T-helper 1 cell treated with Interleukin-12 subunit alpha and Interleukin-12 subunit beta and Interleukin-4 antibody, amounts not matched to agents 30 μg/mL and 1 μg/mL, for 36 hours (primary cell): ENCODE measurements around the gene CNIH4.
A peak's percentile ranks its signal among the peaks of the same experiment; 100 is the strongest.
"Not testable (repeated sequence)": the region's sequence is repeated elsewhere in the genome, so short reads cannot be mapped to it uniquely, and the experiment has no call there.

Source experiments
- H3K27ac Mint-ChIP-seq: one replicate; pipeline ENCODE4 v1.8.0; 2021; ENCODE audit warnings: mild to moderate bottlenecking, mixed read lengths
- H3K27me3 Mint-ChIP-seq: one replicate; pipeline ENCODE4 v1.8.0; 2021; ENCODE audit warnings: low read depth, mixed read lengths
- H3K36me3 Mint-ChIP-seq: one replicate; pipeline ENCODE4 v1.8.0; 2021; ENCODE audit warnings: low read depth, mixed read lengths
- H3K4me1 Mint-ChIP-seq: one replicate; pipeline ENCODE4 v1.8.0; 2021; ENCODE audit warnings: low read depth, mixed read lengths
- H3K4me3 Mint-ChIP-seq: one replicate; pipeline ENCODE4 v1.8.0; 2021; ENCODE audit warnings: mild to moderate bottlenecking, moderate library complexity, mixed read lengths
- H3K9me3 Mint-ChIP-seq: one replicate; pipeline ENCODE4 v1.8.0; 2021; ENCODE audit warnings: mixed read lengths

CNIH4 gene

DNA sequence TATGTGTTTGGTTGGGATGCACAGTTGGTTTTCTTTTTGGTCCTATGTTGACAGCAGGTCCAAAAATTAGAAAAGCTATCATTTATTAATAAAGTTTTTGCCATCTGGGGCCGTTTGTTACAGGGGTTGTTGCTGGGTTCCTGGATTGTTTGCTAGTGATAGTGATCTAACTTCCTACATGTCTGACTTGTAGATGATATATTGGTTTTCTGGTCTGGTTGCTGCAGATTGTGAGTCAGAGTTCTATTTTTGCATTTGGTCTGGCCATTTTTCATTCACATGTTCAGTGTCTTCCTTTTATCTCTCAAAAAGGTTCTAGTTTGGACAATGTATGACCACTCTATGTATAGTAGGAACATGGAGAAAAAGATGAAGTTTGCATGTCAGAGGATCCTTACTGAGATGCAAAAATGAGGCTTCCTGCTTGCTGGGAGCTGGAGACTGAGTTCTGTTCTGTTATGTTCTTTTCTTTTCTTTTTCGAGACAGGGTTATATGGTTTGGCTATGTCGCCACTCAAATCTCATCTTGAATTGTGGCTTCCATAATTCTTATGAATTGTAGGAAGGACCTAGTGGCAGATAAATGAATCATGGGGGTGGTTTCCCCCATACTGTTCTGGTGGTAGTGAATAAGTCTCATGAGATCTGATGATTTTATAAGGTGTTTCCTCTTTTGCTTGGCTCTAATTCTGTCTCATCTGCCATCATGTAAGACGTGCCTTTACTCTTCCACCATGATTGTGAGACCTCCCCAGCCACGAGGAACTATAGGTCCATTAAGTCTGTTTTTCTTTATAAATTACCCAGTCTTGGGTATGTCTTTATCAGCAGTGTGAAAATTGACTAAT, 22.5 kb upstream of the CNIH4 start:
- Mint-ChIP-seq H3K4me3 (peak overlapping the region; percentile 30), H3K9me3 (no peaks in the 10 kb centered on the region), H3K4me1 (peaks cover 18% of the 10 kb centered on the region), H3K27me3 (no peaks in the 10 kb centered on the region), H3K27ac (peak overlapping the region; percentile 74), H3K36me3 (no peaks in the 10 kb centered on the region)

DNA sequence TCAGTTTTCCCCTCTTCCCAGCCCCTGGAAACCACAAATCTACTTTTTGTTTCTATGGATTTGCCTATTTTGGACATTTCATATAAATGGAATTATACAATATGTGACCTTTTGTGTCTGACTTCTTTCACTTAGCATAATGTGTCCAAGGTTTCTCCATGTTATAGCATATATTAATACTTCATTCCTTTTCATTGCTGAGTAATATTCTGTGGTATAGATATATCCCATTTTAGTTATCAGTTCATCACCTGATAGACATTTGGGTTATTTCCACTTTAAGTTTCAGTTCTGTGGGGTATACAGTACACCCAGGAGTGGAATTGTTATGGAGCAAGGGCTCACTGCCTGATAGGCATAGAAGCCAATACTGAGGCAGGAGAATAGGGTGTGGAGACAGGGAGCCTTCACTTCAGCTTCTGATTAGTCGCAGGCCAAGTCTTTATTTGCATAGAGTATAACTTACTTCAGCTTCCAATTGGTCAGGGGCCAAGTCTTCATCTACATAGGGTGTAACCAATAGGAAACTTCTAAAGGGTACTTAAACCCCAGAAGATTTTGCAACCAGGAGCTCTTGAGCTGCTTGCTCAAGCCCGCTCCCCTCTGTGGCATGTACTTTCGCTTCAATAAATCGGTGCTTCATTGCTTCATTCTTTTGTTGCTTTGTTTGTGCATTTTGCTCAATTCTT, 18.4 kb upstream of the CNIH4 start:
- Mint-ChIP-seq H3K27me3 (no peaks in the 10 kb centered on the region), H3K4me1 (peaks cover 16% of the 10 kb centered on the region), H3K9me3 (peaks cover 14% of the 10 kb centered on the region), H3K4me3 (no peak overlapping the region), H3K27ac (no peak overlapping the region), H3K36me3 (peaks cover 8% of the 10 kb centered on the region)

DNA sequence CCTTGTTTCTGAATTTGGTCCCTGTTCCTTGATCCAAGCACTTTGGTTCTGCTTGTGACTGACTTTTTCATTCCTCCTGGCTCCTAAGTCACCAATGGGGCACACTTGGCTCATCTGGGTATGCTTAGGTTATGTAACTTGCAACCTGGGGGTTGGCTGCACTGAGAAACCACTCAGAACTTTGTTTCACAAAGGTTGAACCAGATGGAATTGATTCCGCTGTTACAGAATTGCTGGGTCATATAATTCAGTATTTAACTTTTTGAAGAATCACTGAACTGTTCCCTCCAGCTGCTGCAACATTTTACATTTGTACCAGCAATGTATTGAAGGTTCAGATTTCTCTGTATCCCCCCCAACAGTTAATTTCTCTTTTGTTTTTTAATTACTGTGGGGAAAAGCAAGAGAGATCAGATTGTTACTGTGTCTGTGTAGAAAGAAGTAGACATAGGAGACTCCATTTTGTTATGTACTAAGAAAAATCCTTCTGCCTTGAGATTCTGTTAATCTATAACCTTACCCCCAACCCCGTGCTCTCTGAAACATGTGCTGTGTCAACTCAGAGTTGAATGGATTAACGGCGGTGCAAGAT, 17.1 kb upstream of the CNIH4 start:
- no peak overlapping the region for H3K27ac Mint-ChIP-seq
- peaks cover 26% of the 10 kb centered on the region for H3K9me3 Mint-ChIP-seq
- no peaks in the 10 kb centered on the region for H3K27me3 Mint-ChIP-seq
- peaks cover 5% of the 10 kb centered on the region for H3K4me1 Mint-ChIP-seq
- no peak overlapping the region for H3K4me3 Mint-ChIP-seq
- peaks cover 10% of the 10 kb centered on the region for H3K36me3 Mint-ChIP-seq

DNA sequence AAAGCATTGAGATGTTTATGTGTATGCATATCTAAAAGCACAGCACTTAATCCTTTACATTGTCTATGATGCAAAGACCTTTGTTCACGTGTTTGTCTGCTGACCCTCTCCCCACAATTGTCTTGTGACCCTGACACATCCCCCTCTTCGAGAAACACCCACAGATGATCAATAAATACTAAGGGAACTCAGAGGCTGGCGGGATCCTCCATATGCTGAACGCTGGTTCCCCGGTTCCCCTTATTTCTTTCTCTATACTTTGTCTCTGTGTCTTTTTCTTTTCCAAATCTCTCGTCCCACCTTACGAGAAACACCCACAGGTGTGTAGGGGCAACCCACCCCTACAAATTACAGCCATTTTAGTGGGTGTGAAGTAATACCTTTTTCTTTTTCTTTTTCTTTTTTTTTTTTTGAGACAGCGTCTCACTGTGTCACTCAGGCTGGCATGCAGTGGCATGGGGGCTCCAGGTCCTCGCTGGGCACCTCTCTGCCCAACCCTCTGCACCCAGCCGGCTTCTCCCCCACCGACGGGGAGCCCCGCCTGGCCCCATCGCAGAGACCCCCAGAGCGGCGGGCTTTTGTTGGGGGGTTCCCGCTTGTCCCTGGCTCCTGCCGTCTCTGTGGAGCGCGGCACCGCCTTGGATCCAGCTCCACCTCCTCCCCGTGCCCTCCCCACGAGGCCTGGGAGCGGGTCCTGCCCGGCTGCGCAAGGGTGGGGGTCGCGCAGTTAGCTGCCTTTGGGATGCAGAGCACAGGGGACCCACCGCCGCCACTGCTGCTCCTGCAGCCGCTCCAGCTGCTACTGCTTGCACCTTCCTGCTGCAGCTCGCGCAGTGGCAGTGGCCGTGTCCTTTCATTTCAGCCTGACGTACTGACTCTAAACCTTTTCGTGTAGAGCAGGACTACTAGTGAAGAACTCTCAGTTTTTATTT, 16.0 kb upstream of the CNIH4 start:
- H3K4me1 Mint-ChIP-seq, H3K27ac Mint-ChIP-seq, H3K36me3 Mint-ChIP-seq, H3K27me3 Mint-ChIP-seq: not testable (repeated sequence)
- Mint-ChIP-seq H3K4me3 (peak overlapping the region; percentile 48), H3K9me3 (peaks cover 32% of the 10 kb centered on the region)

DNA sequence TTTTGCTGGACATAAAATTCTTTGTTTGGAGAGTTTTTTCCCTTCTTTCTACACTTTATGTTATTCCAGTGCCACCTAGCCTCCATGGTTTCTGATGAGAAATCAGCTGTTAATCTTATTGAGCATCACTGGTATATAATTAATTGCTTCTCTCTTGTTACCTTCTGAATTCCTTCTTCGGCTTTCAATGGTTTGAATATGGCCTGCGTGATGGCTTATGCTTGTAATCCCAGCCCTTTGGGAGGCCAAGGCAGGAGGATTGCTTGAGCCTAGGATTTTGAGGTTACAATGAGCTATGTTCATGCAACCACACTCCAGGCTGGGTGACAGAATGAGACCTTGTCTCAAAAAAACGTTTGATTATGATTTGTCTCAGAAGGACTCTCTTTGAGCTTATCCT, 13.0 kb upstream of the CNIH4 start:
- Mint-ChIP-seq H3K4me3 (no peak overlapping the region), H3K4me1 (peaks cover 12% of the 10 kb centered on the region), H3K9me3 (peaks cover 39% of the 10 kb centered on the region), H3K36me3 (peaks cover 10% of the 10 kb centered on the region), H3K27ac (no peak overlapping the region), H3K27me3 (peaks cover 4% of the 10 kb centered on the region)

DNA sequence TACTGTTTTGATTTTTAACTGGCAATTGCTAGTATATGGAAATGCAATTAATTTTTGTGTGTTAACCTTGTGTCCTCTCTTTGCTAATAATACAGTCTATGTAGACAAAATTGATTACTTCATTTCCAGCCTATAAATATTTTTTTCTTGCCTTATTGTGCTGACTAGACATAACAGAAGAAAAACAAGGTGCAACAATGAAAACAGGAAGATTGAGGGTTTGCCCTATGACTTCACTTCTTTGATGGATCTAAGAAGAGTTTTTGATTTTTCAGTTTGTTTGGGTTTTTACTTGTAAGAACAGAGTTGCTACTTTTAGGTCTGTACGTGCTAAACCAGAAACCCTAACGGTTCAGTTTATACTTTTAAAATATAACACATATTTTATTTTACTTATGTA, 8.5 kb upstream of the CNIH4 start:
- Mint-ChIP-seq H3K4me1 (peaks cover 7% of the 10 kb centered on the region), H3K27ac (peak overlapping the region; percentile 3), H3K36me3 (peaks cover 3% of the 10 kb centered on the region), H3K9me3 (peaks cover 27% of the 10 kb centered on the region), H3K4me3 (no peak overlapping the region), H3K27me3 (peaks cover 4% of the 10 kb centered on the region)

DNA sequence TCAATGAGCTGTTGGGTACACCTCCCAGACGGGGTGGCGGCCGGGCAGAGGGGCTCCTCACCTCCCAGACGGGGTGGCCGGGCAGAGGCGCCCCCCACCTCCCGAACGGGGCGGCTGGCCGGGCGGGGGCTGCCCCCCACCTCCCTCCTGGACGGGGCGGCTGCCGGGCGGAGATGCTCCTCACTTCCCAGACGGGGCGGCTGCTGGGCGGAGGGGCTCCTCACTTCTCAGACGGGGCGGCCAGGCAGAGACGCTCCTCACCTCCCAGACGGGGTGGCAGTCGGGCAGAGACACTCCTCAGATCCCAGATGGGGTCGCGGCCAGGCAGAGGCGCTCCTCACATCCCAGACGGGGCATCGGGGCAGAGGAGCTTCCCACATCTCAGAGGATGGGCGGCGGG, 7.0 kb upstream of the CNIH4 start:
- peaks cover 14% of the 10 kb centered on the region for H3K4me1 Mint-ChIP-seq
- H3K27ac Mint-ChIP-seq, H3K27me3 Mint-ChIP-seq, H3K36me3 Mint-ChIP-seq, H3K4me3 Mint-ChIP-seq: not testable (repeated sequence)
- peaks cover 11% of the 10 kb centered on the region for H3K9me3 Mint-ChIP-seq

DNA sequence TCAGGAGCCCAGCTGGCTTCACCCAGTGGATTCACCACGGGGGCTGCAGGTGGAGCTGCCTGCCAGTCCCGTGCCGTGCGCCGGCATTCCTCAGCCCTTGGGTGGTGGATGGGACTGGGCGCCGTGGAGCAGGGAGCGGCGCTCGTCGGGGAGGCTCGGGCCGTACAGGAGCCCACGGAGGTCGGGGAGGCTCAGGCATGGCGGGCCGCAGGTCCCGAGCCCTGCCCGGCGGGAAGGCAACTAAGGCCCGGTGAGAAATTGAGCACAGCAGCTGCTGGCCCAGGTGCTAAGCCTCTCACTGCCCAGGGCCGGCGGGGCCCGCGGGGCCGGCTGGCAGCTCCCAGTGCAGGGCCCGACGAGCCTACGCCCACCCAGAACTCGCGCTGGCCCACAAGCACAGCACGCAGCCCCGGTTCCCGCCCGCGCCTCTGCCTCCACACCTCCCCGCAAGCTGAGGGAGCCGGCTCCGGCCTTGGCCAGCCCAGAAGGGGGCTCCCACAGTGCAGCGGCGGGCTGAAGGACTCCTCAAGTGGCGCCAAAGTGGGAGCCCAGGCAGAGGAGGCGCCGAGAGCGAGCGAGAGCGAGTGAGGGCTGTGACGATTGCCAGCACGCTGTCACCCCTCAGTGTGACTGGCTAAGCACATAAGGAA, 4.1 kb upstream of the CNIH4 start:
- not testable (repeated sequence) for H3K27me3 Mint-ChIP-seq, H3K27ac Mint-ChIP-seq, H3K9me3 Mint-ChIP-seq, H3K36me3 Mint-ChIP-seq, H3K4me3 Mint-ChIP-seq
- peaks cover 18% of the 10 kb centered on the region for H3K4me1 Mint-ChIP-seq

DNA sequence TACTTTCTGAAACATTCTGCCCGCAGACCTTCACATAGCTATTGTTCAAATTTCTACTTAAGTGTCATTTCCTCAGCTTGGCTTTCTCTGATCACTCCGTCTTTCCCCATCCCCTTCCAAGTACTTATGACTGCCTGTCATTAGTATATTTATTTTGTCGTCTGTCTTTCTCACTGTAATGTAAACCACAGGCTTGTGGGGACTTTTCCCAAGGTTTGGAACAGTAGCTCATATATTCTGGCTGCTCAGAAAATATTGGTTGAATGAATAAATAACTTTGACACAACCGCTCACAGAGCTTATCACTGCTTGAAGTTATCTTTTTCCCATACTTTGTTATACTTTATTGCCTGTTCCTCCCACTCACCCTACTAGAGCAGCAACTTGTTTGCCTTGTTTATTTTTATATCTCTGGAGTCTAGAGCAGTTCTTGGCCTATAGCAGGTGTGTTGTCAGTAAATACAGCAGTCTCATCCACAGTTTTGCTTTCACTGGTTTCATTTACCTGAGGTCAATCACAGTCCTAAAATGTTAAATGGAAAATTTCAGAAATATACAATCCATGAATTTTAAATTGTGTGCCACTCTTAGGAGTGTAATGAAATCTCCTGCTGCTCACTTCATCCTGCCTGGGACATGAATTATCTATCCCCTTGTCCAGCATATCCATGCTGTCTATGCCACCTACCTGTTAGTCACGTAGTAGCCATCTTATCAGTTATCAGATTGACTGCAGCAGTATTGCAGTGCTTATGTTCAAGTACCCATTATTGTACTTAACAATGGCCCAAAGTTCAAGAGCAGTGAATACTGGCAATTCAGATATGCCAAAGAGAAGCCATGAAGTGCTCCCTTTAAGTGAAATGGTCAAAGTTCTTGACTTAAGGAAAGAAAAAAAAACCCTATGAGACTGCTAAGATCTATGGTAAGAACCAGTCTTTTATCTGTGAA, 2.4 kb upstream of the CNIH4 start:
- Mint-ChIP-seq H3K36me3 (peaks cover 16% of the 10 kb centered on the region), H3K4me1 (peaks cover 30% of the 10 kb centered on the region), H3K27ac (no peak overlapping the region), H3K9me3 (no peaks in the 10 kb centered on the region), H3K27me3 (no peaks in the 10 kb centered on the region), H3K4me3 (no peak overlapping the region)

DNA sequence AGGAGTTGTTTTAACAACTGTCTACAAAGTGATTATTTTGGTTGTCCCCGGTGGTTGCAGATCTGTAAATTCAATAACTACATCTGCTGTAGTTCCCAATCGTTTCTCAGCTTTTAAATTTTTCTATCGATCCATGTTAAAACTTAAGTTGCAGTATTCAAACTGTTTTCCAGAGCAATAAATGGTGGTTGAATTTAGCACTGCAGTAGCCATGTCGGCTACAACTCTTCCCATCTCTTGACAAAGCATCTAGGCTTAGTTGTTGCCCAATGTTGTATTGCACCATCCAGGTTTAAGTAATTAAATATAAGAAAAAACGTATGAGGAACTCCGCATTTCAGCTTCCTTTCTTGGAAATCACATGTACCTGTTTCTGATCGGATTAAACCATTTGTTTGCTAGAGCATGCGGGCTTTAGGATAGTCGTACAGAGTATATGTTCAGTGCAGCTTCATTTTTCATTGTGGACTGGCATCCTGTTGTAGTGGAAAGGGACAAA, 996 bp downstream of the CNIH4 start:
- Mint-ChIP-seq H3K9me3 (no peaks in the 10 kb centered on the region), H3K4me3 (peak overlapping the region; percentile 87), H3K27ac (peak overlapping the region; percentile 77), H3K27me3 (no peaks in the 10 kb centered on the region), H3K4me1 (peaks cover 43% of the 10 kb centered on the region), H3K36me3 (peaks cover 23% of the 10 kb centered on the region)

DNA sequence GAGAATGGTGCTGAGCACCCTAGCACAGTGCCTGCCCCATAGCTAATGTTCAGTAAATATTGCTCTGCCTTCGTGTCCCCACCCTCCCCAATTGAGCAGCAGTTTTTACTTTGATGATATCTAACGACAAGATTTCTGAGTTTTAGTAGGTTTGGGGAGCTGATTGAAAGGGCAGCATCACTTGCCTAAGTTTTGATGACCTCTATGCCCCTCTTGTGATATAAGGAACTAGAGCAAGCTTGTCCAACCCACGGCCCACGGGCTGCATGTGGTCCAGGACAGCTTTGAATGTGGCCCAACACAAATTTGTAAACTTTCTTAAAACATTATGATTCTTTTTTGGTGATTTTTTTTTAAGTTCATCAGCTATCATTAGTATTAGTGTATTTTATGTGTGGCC, 1.6 kb downstream of the CNIH4 start:
- no peaks in the 10 kb centered on the region for H3K27me3 Mint-ChIP-seq
- peaks cover 28% of the 10 kb centered on the region for H3K36me3 Mint-ChIP-seq
- no peak overlapping the region for H3K27ac Mint-ChIP-seq
- no peaks in the 10 kb centered on the region for H3K9me3 Mint-ChIP-seq
- peaks cover 45% of the 10 kb centered on the region for H3K4me1 Mint-ChIP-seq
- H3K4me3 Mint-ChIP-seq = peak overlapping the region; percentile 87

DNA sequence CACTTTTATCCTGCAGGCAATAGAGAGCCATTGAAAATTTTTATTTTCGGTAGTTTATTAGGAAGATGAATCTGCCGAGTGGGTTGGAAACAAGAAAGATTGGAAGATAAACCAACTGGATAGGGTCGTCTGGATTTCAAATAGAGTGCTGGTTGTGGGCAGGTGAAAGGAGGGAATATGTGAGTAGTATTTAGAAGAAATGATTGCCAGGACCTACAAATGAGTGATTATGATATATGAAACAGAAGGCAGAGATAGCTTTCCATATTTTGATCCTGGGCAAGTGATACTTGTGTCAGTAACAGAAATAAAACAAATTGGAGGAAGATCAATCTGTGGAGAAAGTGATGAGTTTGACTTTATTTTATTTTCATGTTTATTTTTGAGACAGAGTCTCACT, 2.5 kb downstream of the CNIH4 start:
- Mint-ChIP-seq H3K27me3 (no peaks in the 10 kb centered on the region), H3K4me3 (peak overlapping the region; percentile 23), H3K36me3 (peaks cover 34% of the 10 kb centered on the region), H3K4me1 (peaks cover 46% of the 10 kb centered on the region), H3K27ac (no peak overlapping the region), H3K9me3 (no peaks in the 10 kb centered on the region)

DNA sequence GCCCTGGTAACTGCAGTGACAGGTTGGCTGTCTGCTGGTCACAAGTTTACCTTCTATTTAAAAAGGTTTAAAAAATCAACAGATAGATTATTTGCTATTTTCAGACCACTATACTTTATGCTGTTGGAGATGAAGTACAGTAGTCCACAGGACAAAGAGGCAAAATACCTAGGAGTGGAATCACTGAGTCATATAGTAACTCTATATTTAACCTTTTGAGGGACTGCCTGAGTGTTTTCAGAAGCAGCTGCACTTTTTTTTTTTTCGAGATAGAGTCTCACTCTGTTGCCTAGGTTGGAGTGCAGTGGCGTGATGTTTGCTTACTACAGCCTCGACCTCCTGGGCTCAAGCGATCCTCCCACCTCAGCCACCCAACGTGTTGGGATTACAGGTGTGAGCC, 11.7 kb downstream of the CNIH4 start:
- Mint-ChIP-seq H3K4me3 (no peak overlapping the region), H3K27ac (no peak overlapping the region), H3K27me3 (no peaks in the 10 kb centered on the region), H3K4me1 (peaks cover 35% of the 10 kb centered on the region), H3K9me3 (no peaks in the 10 kb centered on the region), H3K36me3 (peaks cover 56% of the 10 kb centered on the region)
